Measurements from ENCODE around the gene FAM204A.
A peak's percentile ranks its signal among the peaks of the same experiment; 100 is the strongest.

FAM204A gene

GRCh38 chr10:118264252-118264651 is 77.9 kb downstream of the FAM204A start:
- no peak for ATAC-seq (replicated peaks)
- no peak for DNase-seq
- no peaks in the 10 kb centered on the region for H3K4me1 Mint-ChIP-seq (ENCODE audit: low read depth in 2 of 2)
- peaks cover 58 to 66% of the 10 kb centered on the region in 2 donors for H3K27me3 Mint-ChIP-seq
- no peaks in the 10 kb centered on the region for H3K9me3 Mint-ChIP-seq
- no peak overlapping the region for H3K4me3 Mint-ChIP-seq
- H3K27ac Mint-ChIP-seq, result no peak overlapping the region
- no peaks in the 10 kb centered on the region for H3K36me3 Mint-ChIP-seq (ENCODE audit: insufficient read depth)

GRCh38 chr10:118262538-118262937 is 79.6 kb downstream of the FAM204A start:
- H3K27ac Mint-ChIP-seq, result no peak overlapping the region
- H3K9me3 Mint-ChIP-seq, result no peaks in the 10 kb centered on the region
- H3K4me3 Mint-ChIP-seq, result no peak overlapping the region
- ATAC-seq (replicated peaks), result no peak
- no peaks in the 10 kb centered on the region for H3K36me3 Mint-ChIP-seq (ENCODE audit: insufficient read depth)
- H3K27me3 Mint-ChIP-seq, result peaks cover 57 to 72% of the 10 kb centered on the region in 2 donors
- no peak for DNase-seq
- H3K4me1 Mint-ChIP-seq (ENCODE audit: low read depth in 2 of 2), result no peaks in the 10 kb centered on the region

- ATAC-seq (replicated peaks) (no peak), DNase-seq (no peak)
- no peaks in the 10 kb centered on the region for H3K4me1 Mint-ChIP-seq (ENCODE audit: low read depth in 2 of 2)
- no peaks in the 10 kb centered on the region for H3K9me3 Mint-ChIP-seq
- H3K27ac Mint-ChIP-seq, result no peak overlapping the region
- H3K4me3 Mint-ChIP-seq, result no peak overlapping the region
- H3K27me3 Mint-ChIP-seq, result peaks cover 59 to 78% of the 10 kb centered on the region in 2 donors
- H3K36me3 Mint-ChIP-seq (ENCODE audit: insufficient read depth), result no peaks in the 10 kb centered on the region
These were observed 82.7 kb downstream of the FAM204A start for GRCh38 chr10:118259288-118259906.

DNA sequence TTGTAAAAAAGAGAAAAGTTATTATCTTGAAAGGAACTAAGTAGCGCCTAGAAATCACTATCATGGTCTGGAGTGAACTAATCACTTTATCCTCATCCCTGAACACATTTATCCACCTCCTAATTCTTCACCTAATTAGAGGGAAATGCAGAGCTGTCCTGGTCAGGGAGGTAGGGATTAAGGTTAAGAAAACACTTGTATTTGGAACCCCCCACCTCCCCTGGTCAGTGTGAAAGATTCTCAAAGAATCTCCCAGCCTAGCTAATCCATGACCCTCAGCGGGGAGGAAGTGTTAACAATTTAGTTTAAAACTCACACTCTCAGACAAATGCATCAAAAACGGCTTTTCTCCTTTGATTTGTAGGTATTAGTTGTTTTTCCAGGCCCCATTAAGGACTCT is 83.8 kb downstream of the FAM204A start:
- Mint-ChIP-seq H3K36me3 (ENCODE audit: insufficient read depth) (no peaks in the 10 kb centered on the region), H3K4me3 (no peak overlapping the region), H3K27ac (no peak overlapping the region), H3K27me3 (peaks cover 60 to 85% of the 10 kb centered on the region in 2 donors), H3K9me3 (no peaks in the 10 kb centered on the region), H3K4me1 (ENCODE audit: low read depth in 2 of 2) (no peaks in the 10 kb centered on the region)
- no peak for DNase-seq
- no peak for ATAC-seq (replicated peaks)

DNA sequence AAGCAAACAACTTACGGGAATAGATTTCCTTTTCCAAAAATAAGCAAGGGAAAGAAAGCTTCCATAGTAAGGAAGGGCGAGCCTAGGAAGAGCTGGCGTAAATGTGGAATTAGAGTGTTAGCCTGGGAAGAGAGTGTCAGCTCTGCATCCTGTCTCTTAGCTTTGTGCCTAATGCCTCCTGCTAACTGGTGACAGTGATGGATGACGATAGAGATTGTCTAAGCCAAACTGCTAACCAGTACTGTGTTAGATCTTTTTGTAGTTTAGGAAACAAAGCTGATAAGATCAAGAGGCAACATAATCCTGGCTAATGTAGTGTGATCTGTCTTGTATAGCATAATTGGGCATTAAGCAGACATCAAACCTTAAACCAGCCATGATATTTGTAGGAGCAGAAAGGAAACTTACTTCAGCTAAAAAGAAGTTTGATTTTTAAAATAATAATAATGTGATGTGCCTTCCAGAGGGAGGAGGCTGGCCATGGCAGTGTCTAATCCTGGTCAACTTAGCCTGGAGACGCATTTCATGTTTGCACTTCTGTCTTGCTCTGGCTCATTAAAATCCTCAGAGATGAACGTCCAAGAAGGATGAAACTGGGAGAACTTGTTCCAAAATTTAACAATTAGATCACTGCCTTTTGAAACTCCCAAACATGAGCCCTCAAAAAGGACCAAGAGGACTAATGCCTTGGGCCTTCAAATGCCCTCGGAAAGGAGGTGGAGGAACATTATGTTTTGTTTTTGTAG is 85.1 kb downstream of the FAM204A start:
- Mint-ChIP-seq H3K36me3 (ENCODE audit: insufficient read depth) (no peaks in the 10 kb centered on the region), H3K9me3 (no peaks in the 10 kb centered on the region), H3K4me1 (ENCODE audit: low read depth in 2 of 2) (no peaks in the 10 kb centered on the region), H3K27ac (no peak overlapping the region), H3K4me3 (no peak overlapping the region), H3K27me3 (peaks cover 49 to 76% of the 10 kb centered on the region in 2 donors)
- ATAC-seq (replicated peaks), result no peak
- no peak for DNase-seq

GRCh38 chr10:118256209-118256608 is 85.9 kb downstream of the FAM204A start:
- H3K27me3 Mint-ChIP-seq, result peaks cover 57 to 82% of the 10 kb centered on the region in 2 donors
- ATAC-seq (replicated peaks) (no peak), DNase-seq (no peak)
- H3K4me3 Mint-ChIP-seq, result no peak overlapping the region
- no peaks in the 10 kb centered on the region for H3K9me3 Mint-ChIP-seq
- no peaks in the 10 kb centered on the region for H3K36me3 Mint-ChIP-seq (ENCODE audit: insufficient read depth)
- no peak overlapping the region for H3K27ac Mint-ChIP-seq
- no peaks in the 10 kb centered on the region for H3K4me1 Mint-ChIP-seq (ENCODE audit: low read depth in 2 of 2)

DNA sequence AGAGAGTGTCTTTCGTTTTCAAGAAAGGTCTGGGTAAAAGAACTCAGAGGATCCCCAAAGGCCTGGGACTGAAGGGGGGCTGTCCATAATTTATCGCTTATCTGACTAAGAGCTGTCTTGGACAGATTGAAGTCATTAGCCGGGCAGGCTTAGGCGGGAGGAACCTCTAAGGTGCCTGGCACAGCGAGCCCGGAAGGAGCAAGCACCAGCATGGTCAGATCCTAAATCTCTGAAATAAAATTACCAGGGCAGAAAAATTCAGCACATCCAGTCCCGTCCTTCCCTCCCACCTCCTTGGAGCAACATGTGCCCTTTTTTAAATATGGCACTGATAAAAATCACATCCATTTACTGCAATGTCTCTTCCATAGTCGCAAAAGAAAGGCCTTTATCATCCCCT is 86.8 kb downstream of the FAM204A start:
- Mint-ChIP-seq H3K9me3 (no peaks in the 10 kb centered on the region), H3K4me3 (no peak overlapping the region), H3K27ac (no peak overlapping the region), H3K36me3 (ENCODE audit: insufficient read depth) (no peaks in the 10 kb centered on the region), H3K4me1 (ENCODE audit: low read depth in 2 of 2) (no peaks in the 10 kb centered on the region), H3K27me3 (peaks cover 65 to 87% of the 10 kb centered on the region in 2 donors)
- ATAC-seq (replicated peaks) (no peak), DNase-seq (no peak)

DNA sequence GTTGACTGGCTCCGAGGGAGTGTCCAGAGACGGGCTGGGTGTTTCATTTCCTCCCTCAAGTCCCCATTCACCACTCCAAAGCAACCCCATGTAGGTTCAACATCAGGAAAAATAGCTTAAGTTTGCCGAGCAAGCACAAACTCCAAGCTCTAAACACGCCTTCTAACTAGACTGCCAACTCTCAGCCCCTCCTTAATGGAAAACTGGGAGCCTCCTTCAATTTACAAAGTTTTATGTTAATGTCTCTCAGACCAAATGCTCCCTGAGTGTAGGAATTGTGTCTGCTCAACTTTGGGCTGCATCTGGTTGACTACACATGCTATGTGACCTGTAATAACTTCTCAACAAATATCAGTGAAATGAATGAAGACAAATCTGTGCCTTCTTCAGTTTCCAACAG is 87.5 kb downstream of the FAM204A start:
- H3K4me3 Mint-ChIP-seq, result no peak overlapping the region
- H3K27ac Mint-ChIP-seq, result no peak overlapping the region
- no peaks in the 10 kb centered on the region for H3K9me3 Mint-ChIP-seq
- ATAC-seq (replicated peaks) (no peak), DNase-seq (no peak)
- no peaks in the 10 kb centered on the region for H3K36me3 Mint-ChIP-seq (ENCODE audit: insufficient read depth)
- no peaks in the 10 kb centered on the region for H3K4me1 Mint-ChIP-seq (ENCODE audit: low read depth in 2 of 2)
- H3K27me3 Mint-ChIP-seq, result peaks cover 65 to 87% of the 10 kb centered on the region in 2 donors

DNA sequence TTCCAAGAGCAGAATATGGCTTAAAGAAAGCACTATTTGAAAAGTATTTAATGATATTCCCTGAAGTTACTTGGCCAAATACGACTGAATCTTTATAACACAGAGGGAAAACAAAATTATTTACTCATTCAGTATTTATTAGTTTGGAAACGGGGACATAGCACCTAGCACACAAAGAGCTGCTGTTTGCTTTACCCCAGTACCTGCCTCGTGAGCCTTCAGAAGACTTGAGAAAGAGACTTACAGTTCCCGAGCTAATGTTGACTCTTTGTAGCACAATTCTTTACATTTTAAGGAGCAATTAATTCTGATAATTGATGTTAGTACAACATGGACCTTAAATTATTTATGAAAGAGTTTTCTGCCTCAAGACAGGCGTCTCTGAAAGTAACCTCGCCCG is 88.7 kb downstream of the FAM204A start:
- H3K9me3 Mint-ChIP-seq, result no peaks in the 10 kb centered on the region
- DNase-seq, result no peak
- peaks cover 69 to 87% of the 10 kb centered on the region in 2 donors for H3K27me3 Mint-ChIP-seq
- peaks cover 0 to 1% of the 10 kb centered on the region in 2 donors for H3K4me1 Mint-ChIP-seq (ENCODE audit: low read depth in 2 of 2)
- no peak overlapping the region for H3K27ac Mint-ChIP-seq
- no peaks in the 10 kb centered on the region for H3K36me3 Mint-ChIP-seq (ENCODE audit: insufficient read depth)
- no peak overlapping the region for H3K4me3 Mint-ChIP-seq
- ATAC-seq (replicated peaks), result no peak

DNA sequence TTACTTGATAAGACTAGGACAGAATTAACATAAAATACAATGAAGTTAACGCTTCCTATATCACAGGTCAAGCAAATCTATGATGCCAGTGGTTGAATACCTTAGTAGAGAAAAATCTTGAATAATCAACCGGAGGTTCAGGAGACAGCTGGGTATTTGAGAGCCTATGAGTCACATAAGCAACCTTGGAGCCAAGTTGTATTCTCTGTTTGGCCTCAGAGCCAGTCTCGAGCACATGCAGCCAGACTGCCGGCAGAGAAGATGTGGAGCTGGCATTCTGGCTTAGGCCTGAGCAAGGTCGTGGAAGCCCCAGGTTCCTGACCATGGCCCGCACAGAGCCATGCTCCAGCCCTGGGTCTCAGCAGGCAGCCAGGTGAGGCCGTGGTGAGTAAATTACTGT is 90.3 kb downstream of the FAM204A start:
- no peak for DNase-seq
- Mint-ChIP-seq H3K9me3 (no peaks in the 10 kb centered on the region), H3K36me3 (ENCODE audit: insufficient read depth) (no peaks in the 10 kb centered on the region), H3K4me1 (ENCODE audit: low read depth in 2 of 2) (peaks cover 0 to 1% of the 10 kb centered on the region in 2 donors), H3K27me3 (peaks cover 70 to 91% of the 10 kb centered on the region in 2 donors), H3K4me3 (no peak overlapping the region), H3K27ac (no peak overlapping the region)
- no peak for ATAC-seq (replicated peaks)

DNA sequence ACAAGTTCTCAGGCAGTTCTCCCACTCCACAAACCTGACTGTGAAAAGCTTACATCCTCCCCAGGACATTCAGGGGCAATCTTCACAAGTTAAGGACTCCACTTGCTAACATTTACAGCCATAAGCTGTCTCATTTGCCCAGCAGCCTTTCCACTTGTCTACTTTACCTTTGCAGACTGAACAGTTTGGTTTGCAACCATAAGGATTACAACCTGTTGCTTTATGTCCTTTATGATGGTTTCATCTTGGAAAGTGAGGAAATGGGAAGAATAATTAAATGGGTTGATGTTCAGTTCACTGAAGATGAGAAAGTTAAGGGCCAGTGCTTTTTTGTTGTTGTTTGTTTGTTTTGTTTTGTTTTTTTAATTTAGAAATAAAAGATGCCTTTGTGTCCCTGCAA is 92.4 kb downstream of the FAM204A start:
- Mint-ChIP-seq H3K4me3 (no peak overlapping the region), H3K9me3 (no peaks in the 10 kb centered on the region), H3K36me3 (ENCODE audit: insufficient read depth) (no peaks in the 10 kb centered on the region), H3K27me3 (peaks cover 73 to 90% of the 10 kb centered on the region in 2 donors), H3K27ac (peak overlapping the region in 1 of 2 donors; percentile 46), H3K4me1 (ENCODE audit: low read depth in 2 of 2) (peaks cover 0 to 4% of the 10 kb centered on the region in 2 donors)
- DNase-seq, result no peak
- ATAC-seq (replicated peaks), result no peak

Data from effector memory CD8-positive, alpha-beta T cell (primary cell).